H1 (cell line): ENCODE measurements around the gene TRIM73. TPM values are rescaled to one million over a fixed set of nuclear protein-coding genes. Genes with fewer than 3 reads are reported as not detected.
"Not testable (repeated sequence)": the region's sequence is repeated elsewhere in the genome, so short reads cannot be mapped to it uniquely, and the experiment has no call there.

Experiments used
- CTCF ChIA-PET: fragments of 300-600 bp; sonication (Branson Sonifier 250); formaldehyde crosslinking; loops from one replicate; lab custom pipeline; 2021; ENCODE audit not compliant: partially characterized antibody; lab: Charles Lee
- POLR2A ChIA-PET: fragments of 300-600 bp; sonication (Branson Sonifier 250); formaldehyde crosslinking; loops from one replicate; lab custom pipeline; 2021; ENCODE audit warnings: inconsistent platforms; ENCODE audit not compliant: partially characterized antibody; lab: Charles Lee
- DNase-seq, 2 experiments: peaks; one replicate each; pipeline versions ENCODE4 v3.0.0 to v3.0.0-alpha.2; 2010 to 2022; ENCODE audit warnings: low spot score in 2 of 2, low read depth in 1 of 2, mixed read lengths in 1 of 2
- FAIRE-seq: peaks from 2 replicates; lab custom pipeline; 2011; peaks lifted over from hg19 to GRCh38; lab: Jason Lieb, UNC
- H2AFZ ChIP-seq: 2 replicates; pipeline ENCODE4 v1.8.1; 2012; ENCODE audit warnings: low read length, inconsistent platforms
- H2AK5ac ChIP-seq: 2 replicates; pipeline ENCODE4 v1.6.1; 2013; ENCODE audit warnings: low read depth, low read length
- H2BK120ac ChIP-seq: replicated peaks from 2 replicates; pipeline ENCODE3; 2013; ENCODE audit warnings: low read depth, low read length, inconsistent platforms
- H2BK12ac ChIP-seq: 2 replicates; pipeline ENCODE4 v1.6.1; 2013; ENCODE audit warnings: low read depth, low read length
- H2BK15ac ChIP-seq: 2 replicates; pipeline ENCODE4 v1.6.1; 2013; ENCODE audit warnings: low read length
- H2BK20ac ChIP-seq: 2 replicates; pipeline ENCODE4 v1.6.1; 2013; ENCODE audit warnings: low read length
- H2BK5ac ChIP-seq: 2 replicates; pipeline ENCODE4 v1.6.1; 2013; ENCODE audit warnings: low read depth, low read length
- H3K14ac ChIP-seq: 2 replicates; pipeline ENCODE4 v1.6.1; 2013; ENCODE audit warnings: inconsistent platforms; ENCODE audit not compliant: insufficient read length
- H3K18ac ChIP-seq: 2 replicates; pipeline ENCODE4 v1.6.1; 2013; ENCODE audit warnings: low read length; ENCODE audit errors: extremely low read depth
- H3K23ac ChIP-seq: 2 replicates; pipeline ENCODE4 v1.6.1; 2013; ENCODE audit warnings: inconsistent platforms; ENCODE audit not compliant: insufficient read length
- H3K23me2 ChIP-seq: 2 replicates; pipeline ENCODE4 v1.6.1; 2013; ENCODE audit warnings: low read depth, low read length
- H3K27ac ChIP-seq: 2 replicates; pipeline ENCODE4 v1.6.1; 2011; ENCODE audit warnings: low read depth, low read length, inconsistent platforms
- H3K27me3 ChIP-seq, 4 experiments: replicated peaks in 1 of 4; 1 replicate in 1 of 4; 2 replicates in 3 of 4; pipeline versions ENCODE4 v1.6.1 to v1.8.1; 2011 to 2013; ENCODE audit warnings: low read length in 3 of 4, mild to moderate bottlenecking in 3 of 4, inconsistent platforms in 2 of 4, mixed read lengths in 2 of 4, moderate library complexity in 1 of 4; ENCODE audit not compliant: control insufficient read depth in 3 of 4, insufficient read depth in 3 of 4; ENCODE audit errors: extremely low read depth in 1 of 4
- H3K36me3 ChIP-seq, 4 experiments: 2 replicates each; pipeline versions ENCODE4 v1.6.1 to v1.8.1; 2011 to 2013; ENCODE audit warnings: mild to moderate bottlenecking in 4 of 4, low read length in 3 of 4, moderate library complexity in 2 of 4, control low read depth in 1 of 4, inconsistent platforms in 1 of 4; ENCODE audit not compliant: insufficient read depth in 4 of 4, control insufficient read depth in 2 of 4
- H3K4ac ChIP-seq: replicated peaks from 2 replicates; pipeline ENCODE3; 2013; ENCODE audit warnings: low read length, low read depth, mixed read lengths, inconsistent platforms; ENCODE audit not compliant: insufficient read length
- H3K4me1 ChIP-seq, 4 experiments: replicated peaks in 1 of 4; 1 replicate in 1 of 4; 2 replicates in 3 of 4; pipeline versions ENCODE4 v1.6.1 to v1.8.1; 2011 to 2013; ENCODE audit warnings: low read length in 3 of 4, inconsistent platforms in 2 of 4, mixed read lengths in 1 of 4; ENCODE audit not compliant: insufficient read depth in 4 of 4, control insufficient read depth in 3 of 4
- H3K4me2 ChIP-seq, 2 experiments: 2 replicates each; pipeline versions ENCODE4 v1.6.1 to v1.8.1; 2011 to 2013; ENCODE audit warnings: low read depth in 2 of 2, low read length in 2 of 2, control low read depth in 1 of 2, inconsistent platforms in 1 of 2, mild to moderate bottlenecking in 1 of 2; ENCODE audit not compliant: insufficient read depth in 1 of 2
- H3K4me3 ChIP-seq, 4 experiments: fragments of 200-600, 300-600 bp in 1 of 4; sonication (generic), shearing (Covaris generic), sonication (Bioruptor Twin) in 1 of 4; 2 replicates each; pipeline versions ENCODE4 v1.5.1 to v1.8.1; 2011 to 2016; ENCODE audit warnings: low read length in 4 of 4, low read depth in 3 of 4, control low read depth in 2 of 4, inconsistent platforms in 2 of 4, mild to moderate bottlenecking in 2 of 4, mixed read lengths in 1 of 4, moderate library complexity in 1 of 4; ENCODE audit not compliant: insufficient read depth in 2 of 4; ENCODE audit errors: extremely low read depth in 1 of 4
- H3K56ac ChIP-seq: replicated peaks from 2 replicates; pipeline ENCODE3; 2013; ENCODE audit warnings: low read depth, mild to moderate bottlenecking, mixed read lengths, low read length, inconsistent platforms; ENCODE audit not compliant: insufficient read length
- H3K79me1 ChIP-seq: 2 replicates; pipeline ENCODE4 v1.6.1; 2013; ENCODE audit warnings: low read depth, low read length, control low read depth
- H3K79me2 ChIP-seq, 2 experiments: 2 replicates each; pipeline versions ENCODE4 v1.6.1 to v1.8.1; 2012 to 2013; ENCODE audit warnings: low read length in 2 of 2, mild to moderate bottlenecking in 2 of 2, inconsistent platforms in 1 of 2; ENCODE audit not compliant: insufficient read depth in 2 of 2, control insufficient read depth in 1 of 2
- H3K9ac ChIP-seq, 4 experiments: replicated peaks in 1 of 4; 1 replicate in 1 of 4; 2 replicates in 3 of 4; pipeline versions ENCODE4 v1.6.1 to v1.8.1; 2011 to 2013; ENCODE audit warnings: low read depth in 3 of 4, low read length in 3 of 4, control low read depth in 2 of 4, mild to moderate bottlenecking in 2 of 4, moderate library complexity in 2 of 4, inconsistent platforms in 1 of 4; ENCODE audit errors: extremely low read depth in 1 of 4
- H3K9me3 ChIP-seq, 2 experiments: 2 replicates each; pipeline versions ENCODE4 v1.6.1 to v1.8.1; 2012 to 2013; ENCODE audit warnings: mild to moderate bottlenecking in 2 of 2, moderate library complexity in 2 of 2, control low read depth in 1 of 2, inconsistent platforms in 1 of 2, low read depth in 1 of 2, low read length in 1 of 2, mixed read lengths in 1 of 2; ENCODE audit not compliant: insufficient read depth in 2 of 2
- H4K20me1 ChIP-seq, 2 experiments: replicated peaks in 1 of 2; 2 replicates each; pipeline versions ENCODE3 to v1.8.1; 2011 to 2013; ENCODE audit warnings: inconsistent platforms in 2 of 2, low read length in 2 of 2, mild to moderate bottlenecking in 1 of 2; ENCODE audit not compliant: insufficient read depth in 2 of 2, control insufficient read depth in 1 of 2
- H4K5ac ChIP-seq: 2 replicates; pipeline ENCODE4 v1.6.1; 2013; ENCODE audit warnings: low read length, low read depth, mixed read lengths, inconsistent platforms; ENCODE audit not compliant: insufficient read length
- H4K8ac ChIP-seq: 2 replicates; pipeline ENCODE4 v1.8.0; 2013; ENCODE audit warnings: mild to moderate bottlenecking, moderate library complexity, low read length, inconsistent platforms; ENCODE audit not compliant: insufficient read depth; ENCODE audit errors: extremely low read depth
- H4K91ac ChIP-seq: replicated peaks from 2 replicates; pipeline ENCODE3; 2013; ENCODE audit warnings: low read length, mixed read lengths, inconsistent platforms; ENCODE audit not compliant: insufficient read length
- WGBS, 2 experiments: shearing (Covaris generic) in 1 of 2; methylation state at CpG; one replicate each; pipeline versions ENCODE4 v1.1.6 to v1.1.7; 2013 to 2015; ENCODE audit warnings: low lambda C conversion rate in 2 of 2, mixed read lengths in 2 of 2, inconsistent platforms in 1 of 2, low coverage in 1 of 2, missing lambda C conversion rate in 1 of 2; ENCODE audit not compliant: insufficient replicate concordance in 2 of 2, insufficient coverage in 1 of 2, insufficient read length in 1 of 2; ENCODE audit errors: extremely low coverage in 1 of 2, missing lambda C conversion rate in 1 of 2; 5-methylcytosine and 5-hydroxymethylcytosine counted together
- polyA plus RNA-seq, 7 experiments: library from polyadenylated mRNA; depleted of rRNA in 3 of 7; stranded (reverse) in 5 of 7; unstranded in 2 of 7; fragments of >200 nt in 5 of 7; fragments of 200-250 nt in 2 of 7; gene quantifications; 1 replicate in 5 of 7; 2 replicates in 1 of 7; 4 replicates in 1 of 7; pipeline versions ENCODE4 v1.2.1 to v1.2.3, GENCODE V29; 2011 to 2013; ENCODE audit warnings: missing spikeins in 2 of 7, mixed read lengths in 2 of 7
- total RNA-seq: library from RNA; stranded (reverse); fragmentation: NEBNext Ultra II Directional; extraction: Animal tissue kit (Norgen Biotek cat#: 25700); gene quantifications from 2 replicates; pipeline ENCODE4 v1.2.1, GENCODE V29; 2021

TRIM73 gene
- total and polyA plus RNA-seq, 2 of the 8 experiments (the other 6 are each of a cell fraction or from before 2014, with no cell fraction given): 0.73 to 1.0 TPM

DNA sequence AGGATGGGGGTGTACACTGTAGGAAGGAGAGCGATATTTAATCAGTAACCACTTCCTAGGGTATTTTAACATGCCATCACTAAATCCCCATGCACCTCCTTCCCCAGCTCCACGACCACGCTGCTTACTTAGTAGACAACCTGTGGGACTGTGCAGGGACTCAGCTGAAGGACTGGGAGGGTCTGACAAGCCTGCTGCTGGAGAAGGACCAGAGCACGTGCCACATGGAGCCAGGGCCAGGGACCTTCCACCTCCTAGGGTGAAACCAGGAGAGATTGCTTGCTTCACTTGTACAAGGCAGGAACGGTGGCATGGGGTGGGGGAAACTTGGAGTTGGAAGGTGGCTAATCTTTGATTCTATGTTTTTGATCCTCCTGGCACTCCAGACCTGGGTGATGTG is 28.8 kb upstream of the TRIM73 start:
- H2BK120ac ChIP-seq, H3K23ac ChIP-seq, H3K23me2 ChIP-seq, H2BK5ac ChIP-seq, H4K5ac ChIP-seq, H3K4me1 ChIP-seq, H3K18ac ChIP-seq, H3K14ac ChIP-seq, H3K27ac ChIP-seq, H2AK5ac ChIP-seq, H3K56ac ChIP-seq, H3K9me3 ChIP-seq, H3K79me2 ChIP-seq, H4K20me1 ChIP-seq, H3K79me1 ChIP-seq, H4K91ac ChIP-seq, FAIRE-seq, POLR2A ChIA-PET, H3K4ac ChIP-seq, H2BK20ac ChIP-seq, H2BK12ac ChIP-seq, H3K36me3 ChIP-seq, H3K9ac ChIP-seq, H3K4me2 ChIP-seq, DNase-seq, H2AFZ ChIP-seq, CTCF ChIA-PET, H3K4me3 ChIP-seq, H3K27me3 ChIP-seq, H4K8ac ChIP-seq, H2BK15ac ChIP-seq: not testable (repeated sequence)
- no CpG with 5 or more reads among the region's 5 CpGs for WGBS, 2 experiments

GRCh38 chr7:75367313-75367712 is 28.1 kb upstream of the TRIM73 start:
- not testable (repeated sequence) for H4K5ac ChIP-seq, DNase-seq

More at GRCh38 chr7:75367313-75367712, 28.1 kb upstream of the TRIM73 start:
- FAIRE-seq, H3K23ac ChIP-seq, H3K27ac ChIP-seq, H4K20me1 ChIP-seq, H3K14ac ChIP-seq, H3K56ac ChIP-seq, H3K4me2 ChIP-seq, H3K79me1 ChIP-seq, H3K79me2 ChIP-seq, H3K27me3 ChIP-seq, H3K4ac ChIP-seq, H2AFZ ChIP-seq, H2BK20ac ChIP-seq, H4K8ac ChIP-seq, H3K4me1 ChIP-seq, H2AK5ac ChIP-seq, H4K91ac ChIP-seq, H3K4me3 ChIP-seq, CTCF ChIA-PET, POLR2A ChIA-PET, H3K36me3 ChIP-seq, H2BK12ac ChIP-seq, H3K18ac ChIP-seq, H2BK120ac ChIP-seq, H3K9me3 ChIP-seq, H3K23me2 ChIP-seq, H3K9ac ChIP-seq, H2BK15ac ChIP-seq, H2BK5ac ChIP-seq: not testable (repeated sequence)
- no CpG with 5 or more reads among the region's 9 CpGs for WGBS, 2 experiments
